Measurements from ENCODE around the gene ERMN.
"Not testable (repeated sequence)": the region's sequence is repeated elsewhere in the genome, so short reads cannot be mapped to it uniquely, and the experiment has no call there.

ERMN gene

GRCh38 chr2:157325786-157326185 is at the start of gene ERMN:
ERMN (minus strand) TSS chr2:157325824; CDS start chr2:157325642, 182 bp downstream.
- DNase-seq = no peak

GRCh38 chr2:157375384-157375783 is 49.8 kb upstream of the ERMN start:
- DNase-seq = no peak

- DNase-seq = not testable (repeated sequence)
Measured at GRCh38 chr2:157368508-157368907, 42.9 kb upstream of the ERMN start.

- no peak for DNase-seq
Measured at GRCh38 chr2:157367704-157368103, 42.1 kb upstream of the ERMN start.

GRCh38 chr2:157364257-157364974 is 38.8 kb upstream of the ERMN start:
- DNase-seq = no peak

GRCh38 chr2:157363612-157364101 is 38.0 kb upstream of the ERMN start:
- DNase-seq = no peak

- DNase-seq = no peak
Measured at GRCh38 chr2:157362627-157363026, 37.0 kb upstream of the ERMN start.

GRCh38 chr2:157361526-157361925 is 35.9 kb upstream of the ERMN start:
- DNase-seq = no peak

GRCh38 chr2:157359628-157360027 is 34.0 kb upstream of the ERMN start:
- DNase-seq = no peak

- no peak for DNase-seq
Measured at GRCh38 chr2:157355618-157356017, 30.0 kb upstream of the ERMN start.

- DNase-seq = no peak
Measured at GRCh38 chr2:157349949-157350515, 24.4 kb upstream of the ERMN start.

- DNase-seq = no peak
Measured at GRCh38 chr2:157348291-157348921, 22.8 kb upstream of the ERMN start.

- no peak for DNase-seq
Measured at GRCh38 chr2:157345647-157346389, 20.2 kb upstream of the ERMN start.

GRCh38 chr2:157341381-157341780 is 15.8 kb upstream of the ERMN start:
- DNase-seq = peak; percentile 42

- DNase-seq = no peak
Measured at GRCh38 chr2:157339965-157340655, 14.5 kb upstream of the ERMN start.

- no peak for DNase-seq
Measured at GRCh38 chr2:157337978-157338377, 12.4 kb upstream of the ERMN start.

GRCh38 chr2:157336137-157337010 is 10.8 kb upstream of the ERMN start:
- no peak for DNase-seq

- no peak for DNase-seq
Measured at GRCh38 chr2:157334797-157335196, 9.2 kb upstream of the ERMN start.

GRCh38 chr2:157334335-157334734 is 8.7 kb upstream of the ERMN start:
- DNase-seq = no peak

GRCh38 chr2:157333304-157334047 is 7.9 kb upstream of the ERMN start:
- no peak for DNase-seq

- DNase-seq = no peak
Measured at GRCh38 chr2:157329524-157329923, 3.9 kb upstream of the ERMN start.
